ENCODE measurements around the gene CLMN.

CLMN gene

DNA sequence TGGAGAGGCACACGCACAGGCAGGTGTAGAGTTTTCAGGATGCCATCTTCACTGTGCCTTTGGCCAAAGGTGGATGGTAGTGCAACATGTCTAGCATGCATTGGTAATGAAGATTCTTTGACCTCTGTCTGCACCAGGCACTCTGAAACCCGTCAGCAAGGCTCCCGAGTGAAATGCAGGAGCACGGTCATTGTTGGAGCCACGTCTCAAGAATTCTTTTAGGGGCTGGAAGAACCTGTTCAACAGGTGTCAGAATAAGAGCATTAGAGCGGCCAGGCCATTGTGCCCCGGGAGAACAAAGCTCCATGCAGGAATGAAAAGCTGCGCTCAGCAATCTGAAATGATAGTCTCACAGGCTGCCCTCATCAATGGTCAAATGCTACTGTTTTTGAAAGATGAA, 122.2 kb downstream of the CLMN start:
- Histone ChIP-seq H3K4me1 (ENCODE audit: insufficient read depth, low read length, severe bottlenecking) (no peaks in the 10 kb centered on the region), H3K9ac (ENCODE audit: low read length) (no peak overlapping the region), H3K9me2 (ENCODE audit: low read depth, low read length) (no peaks in the 10 kb centered on the region), H3K36me3 (ENCODE audit: insufficient read depth, low read length) (no peaks in the 10 kb centered on the region), H3K27me3 (ENCODE audit: insufficient read depth, low read length) (no peaks in the 10 kb centered on the region), H3F3A (ENCODE audit: insufficient read depth, low read length) (no peaks in the 10 kb centered on the region), H4K20me1 (ENCODE audit: insufficient read depth, low read length) (no peaks in the 10 kb centered on the region), H3K4me2 (ENCODE audit: low read length) (no peak overlapping the region), H3K4me3 (ENCODE audit: low read depth, low read length, poor library complexity, severe bottlenecking) (no peak overlapping the region), H3K9me3 (ENCODE audit: low read length) (no peaks in the 10 kb centered on the region), H2AFZ (ENCODE audit: low read length) (no peak overlapping the region), H3K27ac (ENCODE audit: low read depth, low read length, poor library complexity, severe bottlenecking) (no peak overlapping the region), H3K79me2 (ENCODE audit: insufficient read depth, low read length) (no peaks in the 10 kb centered on the region)
- TF ChIP-seq EZH2 (IDR thresholded peaks at IDR 0.05; ENCODE audit: borderline replicate concordance, low read length) (no peak), CTCF (IDR thresholded peaks at IDR 0.05; ENCODE audit: low read length) (no peak)

GRCh38 chr14:95196826-95197545, 122.7 kb downstream of the CLMN start:
- H3K27ac ChIP-seq (ENCODE audit: low read depth, low read length, poor library complexity, severe bottlenecking) = no peak overlapping the region
- H2AFZ ChIP-seq (ENCODE audit: low read length) = no peak overlapping the region
- no peak overlapping the region for H3K4me3 ChIP-seq (ENCODE audit: low read depth, low read length, poor library complexity, severe bottlenecking)
- H3K4me1 ChIP-seq (ENCODE audit: insufficient read depth, low read length, severe bottlenecking) = no peaks in the 10 kb centered on the region
- no peaks in the 10 kb centered on the region for H3K9me2 ChIP-seq (ENCODE audit: low read depth, low read length)
- H4K20me1 ChIP-seq (ENCODE audit: insufficient read depth, low read length) = no peaks in the 10 kb centered on the region
- no peak for TF ChIP-seq EZH2 (IDR thresholded peaks at IDR 0.05; ENCODE audit: borderline replicate concordance, low read length)
- TF ChIP-seq CTCF (IDR thresholded peaks at IDR 0.05; ENCODE audit: low read length) = no peak
- H3K36me3 ChIP-seq (ENCODE audit: insufficient read depth, low read length) = no peaks in the 10 kb centered on the region
- H3K27me3 ChIP-seq (ENCODE audit: insufficient read depth, low read length) = no peaks in the 10 kb centered on the region
- H3K79me2 ChIP-seq (ENCODE audit: insufficient read depth, low read length) = no peaks in the 10 kb centered on the region
- H3K9me3 ChIP-seq (ENCODE audit: low read length) = no peaks in the 10 kb centered on the region
- H3K9ac ChIP-seq (ENCODE audit: low read length) = no peak overlapping the region
- H3F3A ChIP-seq (ENCODE audit: insufficient read depth, low read length) = no peaks in the 10 kb centered on the region
- no peak overlapping the region for H3K4me2 ChIP-seq (ENCODE audit: low read length)

DNA sequence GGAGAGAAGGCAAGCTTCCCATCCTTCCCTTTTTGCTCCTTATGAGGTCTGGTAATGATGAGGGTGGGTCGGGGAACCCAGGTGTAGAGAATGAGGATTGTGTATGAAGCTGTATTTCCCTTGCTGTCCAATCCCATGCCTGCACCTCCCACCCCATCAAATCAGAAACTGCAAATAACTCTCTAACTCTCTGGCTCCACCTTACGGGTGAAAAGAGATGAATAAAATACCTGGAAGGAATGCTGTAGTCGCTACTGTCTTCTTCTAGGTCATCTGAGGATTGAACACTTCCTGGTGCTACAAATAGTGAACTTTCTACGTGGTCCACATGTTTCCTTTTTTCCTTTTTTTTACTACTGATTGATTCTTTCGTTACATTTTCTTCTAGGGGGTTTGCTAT, 123.4 kb downstream of the CLMN start:
- Histone ChIP-seq H3K36me3 (ENCODE audit: insufficient read depth, low read length) (no peaks in the 10 kb centered on the region), H3K4me3 (ENCODE audit: low read depth, low read length, poor library complexity, severe bottlenecking) (no peak overlapping the region), H3K79me2 (ENCODE audit: insufficient read depth, low read length) (no peaks in the 10 kb centered on the region), H3F3A (ENCODE audit: insufficient read depth, low read length) (no peaks in the 10 kb centered on the region), H3K9me3 (ENCODE audit: low read length) (no peaks in the 10 kb centered on the region), H2AFZ (ENCODE audit: low read length) (no peak overlapping the region), H3K9me2 (ENCODE audit: low read depth, low read length) (no peaks in the 10 kb centered on the region), H4K20me1 (ENCODE audit: insufficient read depth, low read length) (no peaks in the 10 kb centered on the region), H3K4me1 (ENCODE audit: insufficient read depth, low read length, severe bottlenecking) (no peaks in the 10 kb centered on the region), H3K4me2 (ENCODE audit: low read length) (no peak overlapping the region), H3K9ac (ENCODE audit: low read length) (no peak overlapping the region), H3K27ac (ENCODE audit: low read depth, low read length, poor library complexity, severe bottlenecking) (no peak overlapping the region), H3K27me3 (ENCODE audit: insufficient read depth, low read length) (no peaks in the 10 kb centered on the region)
- TF ChIP-seq CTCF (IDR thresholded peaks at IDR 0.05; ENCODE audit: low read length) (peak; percentile 69), EZH2 (IDR thresholded peaks at IDR 0.05; ENCODE audit: borderline replicate concordance, low read length) (no peak)
